Keratinocyte (primary cell): ENCODE measurements around the gene PRKAB1. TPM values are rescaled to one million over a fixed set of nuclear protein-coding genes. Genes with fewer than 3 reads are reported as not detected.
"Not testable (repeated sequence)": the region's sequence is repeated elsewhere in the genome, so short reads cannot be mapped to it uniquely, and the experiment has no call there.

Experiments
- DNase-seq: peaks from one replicate; pipeline ENCODE4 v3.0.0-alpha.2; 2011; ENCODE audit warnings: low read depth, missing footprints, low spot score
- FAIRE-seq: peaks from 2 replicates; lab custom pipeline; 2011; peaks lifted over from hg19 to GRCh38; lab: Jason Lieb, UNC
- H2AFZ ChIP-seq: 2 replicates; pipeline ENCODE4 v1.6.0; 2012; ENCODE audit warnings: low read length, control low read depth, inconsistent platforms; ENCODE audit not compliant: control insufficient read depth
- H3K27ac ChIP-seq: 2 replicates; pipeline ENCODE4 v1.5.1; 2011; ENCODE audit warnings: low read length; ENCODE audit not compliant: control insufficient read depth, insufficient read depth
- H3K27me3 ChIP-seq: 3 replicates; pipeline ENCODE4 v1.6.0; 2011; ENCODE audit warnings: low read length; ENCODE audit not compliant: control insufficient read depth, insufficient read depth; ENCODE audit errors: extremely low read depth
- H3K36me3 ChIP-seq, 2 experiments: 2 replicates in 1 of 2; 3 replicates in 1 of 2; pipeline ENCODE4 v1.5.1; 2011; ENCODE audit warnings: low read length in 2 of 2, mild to moderate bottlenecking in 1 of 2; ENCODE audit not compliant: control insufficient read depth in 2 of 2, insufficient read depth in 2 of 2; ENCODE audit errors: extremely low read depth in 1 of 2
- H3K4me1 ChIP-seq: 3 replicates; pipeline ENCODE4 v1.5.1; 2011; ENCODE audit warnings: low read length; ENCODE audit not compliant: control insufficient read depth, insufficient read depth; ENCODE audit errors: extremely low read depth
- H3K4me2 ChIP-seq: 3 replicates; pipeline ENCODE4 v1.6.0; 2011; ENCODE audit warnings: low read depth, low read length; ENCODE audit not compliant: control insufficient read depth, insufficient read depth; ENCODE audit errors: extremely low read depth
- H3K4me3 ChIP-seq, 3 experiments: fragments of 200-600 bp in 1 of 3; sonication (generic) in 1 of 3; 2 replicates in 2 of 3; 3 replicates in 1 of 3; pipeline ENCODE4 v1.5.1; 2011 to 2016; ENCODE audit warnings: low read length in 3 of 3, mild to moderate bottlenecking in 3 of 3, control low read depth in 2 of 3, inconsistent platforms in 1 of 3, low read depth in 1 of 3, mixed read lengths in 1 of 3, mixed run types in 1 of 3, moderate library complexity in 1 of 3; ENCODE audit not compliant: control insufficient read depth in 2 of 3, insufficient read depth in 2 of 3; ENCODE audit errors: extremely low read depth in 1 of 3
- H3K79me2 ChIP-seq: 2 replicates; pipeline ENCODE4 v1.6.0; 2012; ENCODE audit warnings: low read length; ENCODE audit not compliant: control insufficient read depth, insufficient read depth
- H3K9ac ChIP-seq: 3 replicates; pipeline ENCODE4 v1.6.0; 2011; ENCODE audit warnings: low read length; ENCODE audit not compliant: control insufficient read depth, insufficient read depth; ENCODE audit errors: extremely low read depth
- H3K9me1 ChIP-seq: 3 replicates; pipeline ENCODE4 v1.6.0; 2011; ENCODE audit warnings: low read length; ENCODE audit not compliant: control insufficient read depth, insufficient read depth; ENCODE audit errors: extremely low read depth
- H3K9me3 ChIP-seq: 2 replicates; pipeline ENCODE4 v1.5.1; 2012; ENCODE audit warnings: low read depth, low read length; ENCODE audit not compliant: control insufficient read depth
- H4K20me1 ChIP-seq: 3 replicates; pipeline ENCODE4 v1.6.0; 2011; ENCODE audit warnings: low read length; ENCODE audit not compliant: control insufficient read depth, insufficient read depth; ENCODE audit errors: extremely low read depth
- CTCF ChIP-seq, 3 experiments: IDR thresholded peaks in 1 of 3; conservative IDR thresholded peaks in 1 of 3; optimal IDR thresholded peaks in 1 of 3; 2 replicates in 2 of 3; 3 replicates in 1 of 3; pipeline versions ENCODE3 to v1.5.1; 2011; ENCODE audit warnings: low read length in 3 of 3, mild to moderate bottlenecking in 3 of 3, moderate library complexity in 2 of 3, control low read depth in 1 of 3, inconsistent platforms in 1 of 3; ENCODE audit not compliant: insufficient read depth in 2 of 3; ENCODE audit errors: extremely low read depth in 1 of 3
- EZH2 ChIP-seq: IDR thresholded peaks from one replicate; pipeline ENCODE4 v1.6.1; 2012; ENCODE audit warnings: inconsistent platforms, mild to moderate bottlenecking, low read length, moderate library complexity
- dilution Hi-C: fragments of 300-500 bp; cut with MboI; formaldehyde crosslinking; loops from one replicate; pipeline ENCODE4 v1.7.0; 2020; ENCODE audit warnings: low sequenced_read_pairs; ENCODE audit not compliant: extremely low pct_ligation_motif_present
- polyA plus RNA-seq, 5 experiments: library from polyadenylated mRNA; depleted of rRNA in 3 of 5; stranded (reverse) in 3 of 5; stranded (forward) in 1 of 5; unstranded in 1 of 5; fragments of >200 nt; gene quantifications; 1 replicate in 1 of 5; 2 replicates in 3 of 5; 3 replicates in 1 of 5; pipeline versions ENCODE4 v1.2.1 to v1.2.3, GENCODE V29; 2011 to 2012; ENCODE audit warnings: missing spikeins in 2 of 5, low read depth in 1 of 5, low replicate concordance in 1 of 5

The PRKAB1 gene
- polyA plus RNA-seq, 1 donor (not counting 4 experiments of a cell fraction or from before 2014, with no cell fraction given) = 22.0 TPM

GRCh38 chr12:119705182-119705581 is 37.2 kb downstream of the PRKAB1 start:
- Histone ChIP-seq H3K9ac (no peak overlapping the region), H3K36me3 (peaks cover 4 to 11% of the 10 kb centered on the region in 2 experiments), H3K9me3 (no peaks in the 10 kb centered on the region), H4K20me1 (no peaks in the 10 kb centered on the region), H3K4me1 (no peaks in the 10 kb centered on the region), H2AFZ (no peak overlapping the region), H3K9me1 (no peaks in the 10 kb centered on the region), H3K79me2 (no peaks in the 10 kb centered on the region), H3K27me3 (no peaks in the 10 kb centered on the region), H3K4me3 (no peak overlapping the region), H3K27ac (no peak overlapping the region), H3K4me2 (no peak overlapping the region)
- FAIRE-seq (no peak), DNase-seq (no peak)
- dilution Hi-C loops = no loop called here
- no peak for TF ChIP-seq CTCF (optimal IDR thresholded peaks at IDR 0.05 in 1 of 3, IDR thresholded peaks at IDR 0.05 in 1 of 3, conservative IDR thresholded peaks at IDR 0.05 in 1 of 3; ENCODE audit: extremely low read depth in 1 of 3, insufficient read depth in 2 of 3, low read length in 3 of 3)

- DNase-seq, FAIRE-seq, H3K9me1 ChIP-seq, H3K9me3 ChIP-seq, H3K4me1 ChIP-seq, H4K20me1 ChIP-seq, H3K4me2 ChIP-seq, H3K27ac ChIP-seq, H2AFZ ChIP-seq, H3K4me3 ChIP-seq, H3K27me3 ChIP-seq, dilution Hi-C loops, H3K9ac ChIP-seq, H3K79me2 ChIP-seq: not testable (repeated sequence)
- peaks cover 2 to 13% of the 10 kb centered on the region in 2 experiments for H3K36me3 ChIP-seq
Observed at GRCh38 chr12:119706427-119706826, 38.5 kb downstream of the PRKAB1 start.

- no peak for FAIRE-seq
- Histone ChIP-seq H3K9me3 (no peaks in the 10 kb centered on the region), H3K4me3 (no peak overlapping the region), H3K9me1 (no peaks in the 10 kb centered on the region), H3K27me3 (no peaks in the 10 kb centered on the region), H3K36me3 (peaks cover 2 to 38% of the 10 kb centered on the region in 2 experiments), H3K4me1 (peaks cover 2% of the 10 kb centered on the region), H3K9ac (no peak overlapping the region), H3K4me2 (no peak overlapping the region), H3K27ac (no peak overlapping the region), H4K20me1 (no peaks in the 10 kb centered on the region), H2AFZ (no peak overlapping the region), H3K79me2 (no peaks in the 10 kb centered on the region)
- TF ChIP-seq EZH2 (no peak), CTCF (optimal IDR thresholded peaks at IDR 0.05 in 1 of 3, IDR thresholded peaks at IDR 0.05 in 1 of 3, conservative IDR thresholded peaks at IDR 0.05 in 1 of 3; ENCODE audit: extremely low read depth in 1 of 3, insufficient read depth in 2 of 3, low read length in 3 of 3) (no peak)
- dilution Hi-C loops = no loop called here
- DNase-seq = no peak
Observed at GRCh38 chr12:119710374-119710964, 42.5 kb downstream of the PRKAB1 start.
